Psoas muscle (tissue), 8 donors: ENCODE results near the gene TCP11. TPM values are rescaled to one million over a fixed set of nuclear protein-coding genes. Genes with fewer than 3 reads are reported as not detected.

ENCODE experiments used
- ATAC-seq, 4 donors: fragments of 200-7000 bp; cut with Tn5 transposase; one replicate each; pipeline ENCODE4 v1.9.1; 2020; ENCODE audit warnings: moderate library complexity in 3 of 4, mild to moderate bottlenecking in 2 of 4
- DNase-seq, 2 donors: peaks; one replicate each; pipeline ENCODE4 v3.0.0-alpha.2; 2020
- H3K27ac ChIP-seq: fragments of 200-600 bp; one replicate; pipeline ENCODE4 v1.8.0; 2022
- H3K27me3 ChIP-seq, 3 donors: fragments of 200-600 bp in 1 of 3; one replicate each; pipeline versions ENCODE4 v1.6.1 to v1.8.0; 2013 to 2022; ENCODE audit warnings: low read length in 2 of 3, mild to moderate bottlenecking in 2 of 3, moderate library complexity in 1 of 3; ENCODE audit not compliant: insufficient read depth in 3 of 3
- H3K36me3 ChIP-seq, 2 donors: fragments of 200-600 bp in 1 of 2; one replicate each; pipeline versions ENCODE4 v1.6.1 to v1.8.0; 2013 to 2022; ENCODE audit warnings: low read depth in 1 of 2, mild to moderate bottlenecking in 1 of 2, moderate library complexity in 1 of 2; ENCODE audit not compliant: insufficient read depth in 1 of 2
- H3K4me1 ChIP-seq: fragments of 200-600 bp; one replicate; pipeline ENCODE4 v1.8.0; 2022
- H3K4me3 ChIP-seq: fragments of 200-600 bp; one replicate; pipeline ENCODE4 v1.8.0; 2022; ENCODE audit warnings: mild to moderate bottlenecking
- H3K9me3 ChIP-seq: fragments of 200-600 bp; one replicate; pipeline ENCODE4 v1.8.0; 2022
- CTCF ChIP-seq: fragments of 200-600 bp; IDR thresholded peaks from one replicate; pipeline ENCODE4 v1.8.0; 2022; ENCODE audit warnings: antibody characterized with exemption
- WGBS, 3 donors: extraction: QIAGEN DNeasy Blood & Tissue Kit; methylation state at CpG; one replicate each; pipeline versions ENCODE4 v1.1.6 to v1.1.7; 2013; 5-methylcytosine and 5-hydroxymethylcytosine counted together
- intact Hi-C, 2 donors: fragments of 100-400 bp; cut with DNase I; formaldehyde crosslinking; loops; one replicate each; pipeline versions ENCODE4 v1.11.0 to v1.14.2; 2022
- polyA plus RNA-seq, 3 donors: library from polyadenylated mRNA; stranded (reverse); fragments of 200-250 nt; gene quantifications; one replicate each; pipeline ENCODE4 v1.2.3, GENCODE V29; 2013
- total RNA-seq, 4 donors: library from RNA; stranded (reverse); fragmentation: NEBNext Ultra II Directional in 2 of 4; extraction: Animal tissue kit (Norgen Biotek cat#: 25700) in 2 of 4; gene quantifications; one replicate each; pipeline versions ENCODE4 v1.2.1 to v1.2.4, GENCODE V29; 2021 to 2023
- donor health status: healthy with polysubstance abuse.
- donor health status: DM: no; HTN: no; CAD: no; lungs with moderate emphysema.
- donor health status: Bipolar disorder and iron deficiency.
- donor health status: healthy.
- donor health status: DM: yes; HTN: yes; CAD: no.
- donor health status: DM: no; HTN: no; CAD: no.
- donor health status: DM: no; HTN: no; CAD: no.
- donor health status: DM: yes; HTN: yes; CAD: no.

TCP11 gene
- total and polyA plus RNA-seq, 7 donors = 0.08 TPM; not detected in 6

- H3K36me3 ChIP-seq = peaks cover 0 to 78% of the 10 kb centered on the region in 2 donors
- no peak overlapping the region for H3K27ac ChIP-seq
- no peak overlapping the region for H3K4me3 ChIP-seq
- intact Hi-C loops = no loop called here
- no peaks in the 10 kb centered on the region for H3K27me3 ChIP-seq
- H3K9me3 ChIP-seq = no peaks in the 10 kb centered on the region
- no peaks in the 10 kb centered on the region for H3K4me1 ChIP-seq
- DNase-seq (no peak), ATAC-seq (no peak)
- 91 to 95% (median 94%) methylated on average over 11 of the region's 11 CpGs for whole genome bisulfite sequencing, 3 donors
- TF ChIP-seq CTCF = no peak
Measured at GRCh38 chr6:35078896-35079295, 62.2 kb downstream of the TCP11 start.

- Histone ChIP-seq H3K36me3 (peaks cover 0 to 78% of the 10 kb centered on the region in 2 donors), H3K27ac (no peak overlapping the region), H3K4me3 (no peak overlapping the region), H3K27me3 (no peaks in the 10 kb centered on the region), H3K4me1 (no peaks in the 10 kb centered on the region), H3K9me3 (no peaks in the 10 kb centered on the region)
- TF ChIP-seq CTCF = no peak
- DNase-seq = no peak
- intact Hi-C loops = no loop called here
- WGBS, 3 donors = 96 to 99% (median 97%) methylated on average over 20 of the region's 20 CpGs
- no peak for ATAC-seq
Measured at GRCh38 chr6:35078226-35078850, 62.8 kb downstream of the TCP11 start.

- intact Hi-C loops = no loop called here
- Histone ChIP-seq H3K4me1 (no peaks in the 10 kb centered on the region), H3K9me3 (no peaks in the 10 kb centered on the region), H3K27ac (no peak overlapping the region), H3K27me3 (no peaks in the 10 kb centered on the region), H3K36me3 (peaks cover 0 to 78% of the 10 kb centered on the region in 2 donors), H3K4me3 (no peak overlapping the region)
- TF ChIP-seq CTCF = no peak
- DNase-seq (no peak), ATAC-seq (no peak)
- WGBS, 3 donors = 83 to 86% (median 84%) methylated on average over 11 of the region's 11 CpGs
Measured at GRCh38 chr6:35077713-35078105, 63.4 kb downstream of the TCP11 start.

GRCh38 chr6:35076997-35077712 lies 64.0 kb downstream of the TCP11 start:
- peaks cover 0 to 77% of the 10 kb centered on the region in 2 donors for H3K36me3 ChIP-seq
- H3K27me3 ChIP-seq = no peaks in the 10 kb centered on the region
- no peak for ATAC-seq
- no peaks in the 10 kb centered on the region for H3K4me1 ChIP-seq
- H3K27ac ChIP-seq = no peak overlapping the region
- intact Hi-C loops = no loop called here
- no peaks in the 10 kb centered on the region for H3K9me3 ChIP-seq
- no peak overlapping the region for H3K4me3 ChIP-seq
- no peak for TF ChIP-seq CTCF
- DNase-seq = no peak
- 82 to 89% (median 88%) methylated on average over 17 of the region's 17 CpGs for WGBS, 3 donors
